GM19193 (cell line): ENCODE measurements around the gene FAM222B.

Source experiments
- POLR2A ChIP-seq: IDR thresholded peaks from 4 replicates; pipeline ENCODE4 v1.6.1; 2011; ENCODE audit not compliant: insufficient read depth, insufficient read length; ENCODE audit errors: extremely low read depth

FAM222B gene

DNA sequence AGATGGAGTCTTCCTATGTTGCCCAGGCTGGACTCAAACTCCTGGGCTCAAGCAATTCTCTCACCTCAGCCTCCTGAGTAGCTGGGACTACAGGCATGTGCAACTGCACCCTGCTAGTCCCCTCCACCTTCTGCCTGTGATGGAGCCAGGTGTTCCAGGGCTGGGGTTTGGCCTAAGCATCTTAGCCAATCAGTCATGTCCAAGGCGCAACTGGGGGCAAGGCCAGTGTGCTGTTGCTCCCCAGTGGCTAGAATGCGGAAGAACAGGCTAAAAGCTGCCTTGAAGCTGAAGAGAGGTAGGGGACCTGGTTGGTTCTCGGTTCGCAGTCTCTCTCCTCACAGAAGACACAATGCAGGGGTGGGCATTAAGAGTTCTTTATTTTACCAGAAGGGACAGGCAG, 36.4 kb upstream of the FAM222B start:
- no peak for TF ChIP-seq POLR2A

DNA sequence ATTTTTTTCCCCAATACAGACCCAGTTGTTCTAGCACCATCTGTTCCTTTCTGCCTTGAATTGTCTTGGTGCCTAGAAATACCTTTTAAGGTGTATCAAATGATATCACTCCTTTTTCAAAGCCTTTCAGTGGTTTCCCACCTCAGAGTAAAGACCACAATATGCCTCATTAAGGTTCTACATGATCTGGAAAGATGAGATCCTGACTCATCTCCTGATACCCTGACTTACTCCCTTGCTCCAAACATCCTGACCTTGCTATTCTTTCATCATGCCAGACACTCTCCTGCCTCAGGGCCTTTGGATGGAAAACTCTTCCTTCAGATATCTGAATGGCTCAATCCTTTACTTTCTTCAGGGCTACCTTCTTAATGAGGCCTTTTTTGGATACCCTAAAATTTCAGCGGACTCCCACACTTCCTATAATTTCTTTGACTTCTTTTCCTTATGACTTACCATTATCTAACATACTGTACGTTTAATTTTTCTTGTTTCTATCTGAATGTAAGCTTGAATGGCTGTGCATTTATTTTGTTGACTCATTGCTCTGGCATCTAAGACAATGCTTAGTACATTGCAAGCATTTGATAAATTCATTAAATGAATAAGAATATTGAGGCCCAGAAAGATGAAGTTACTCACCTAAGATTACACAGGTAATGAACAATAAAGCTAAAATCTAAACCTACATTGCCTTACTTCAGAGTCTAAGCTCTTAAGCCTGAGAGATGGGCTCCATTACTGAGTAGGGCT, 35.7 kb upstream of the FAM222B start:
- no peak for TF ChIP-seq POLR2A

DNA sequence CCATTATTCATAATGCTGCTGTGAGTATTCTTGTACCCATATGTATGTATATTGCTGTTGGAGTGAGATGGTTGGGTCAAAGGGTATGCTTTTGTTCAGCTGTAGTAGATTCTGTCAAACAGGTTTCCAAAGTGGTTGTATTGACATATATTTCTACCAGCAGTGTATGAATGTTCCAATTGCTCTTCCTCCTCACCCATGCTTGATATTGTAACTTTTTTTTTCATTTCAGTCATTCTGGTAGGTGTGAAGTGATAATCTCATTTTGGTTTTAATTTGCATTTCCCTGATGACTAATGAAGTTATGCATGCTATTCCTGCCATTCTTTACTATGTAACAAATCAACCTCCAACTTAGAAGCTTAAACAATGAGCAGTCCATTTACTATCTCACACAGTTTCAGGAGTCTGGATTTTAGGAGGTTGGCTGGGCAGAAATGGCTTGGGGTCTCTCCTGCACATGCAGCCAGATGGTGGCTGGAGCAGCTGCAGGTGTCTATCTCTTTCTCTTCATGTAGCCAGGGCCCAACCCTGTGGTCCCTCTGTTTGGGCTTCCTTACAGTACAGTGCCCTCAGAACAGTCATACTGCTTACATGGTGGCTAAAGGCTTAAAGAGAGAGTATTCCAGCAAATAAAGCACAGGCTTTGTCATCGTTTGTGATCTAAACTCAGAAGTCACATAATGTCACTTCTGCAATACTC, 33.4 kb upstream of the FAM222B start:
- no peak for TF ChIP-seq POLR2A

DNA sequence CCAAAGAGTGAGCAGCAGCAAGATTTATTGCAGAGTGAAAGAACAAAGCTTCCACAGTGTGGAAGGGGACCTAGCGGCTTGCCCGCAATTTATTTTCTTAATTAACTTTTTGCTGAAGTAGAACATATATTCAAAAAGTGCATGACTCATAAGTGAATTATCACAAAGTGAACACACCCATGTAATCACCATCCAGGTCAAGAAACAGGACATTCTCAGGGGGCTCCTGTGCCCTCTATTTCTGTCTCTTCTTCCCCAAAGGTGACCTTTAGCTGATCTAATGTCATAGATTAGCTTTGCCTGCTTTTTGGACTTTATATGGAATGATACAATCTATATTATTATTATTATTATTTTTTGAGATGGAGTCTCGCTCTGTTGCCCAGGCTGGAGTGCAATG, 32.2 kb upstream of the FAM222B start:
- TF ChIP-seq POLR2A = no peak

DNA sequence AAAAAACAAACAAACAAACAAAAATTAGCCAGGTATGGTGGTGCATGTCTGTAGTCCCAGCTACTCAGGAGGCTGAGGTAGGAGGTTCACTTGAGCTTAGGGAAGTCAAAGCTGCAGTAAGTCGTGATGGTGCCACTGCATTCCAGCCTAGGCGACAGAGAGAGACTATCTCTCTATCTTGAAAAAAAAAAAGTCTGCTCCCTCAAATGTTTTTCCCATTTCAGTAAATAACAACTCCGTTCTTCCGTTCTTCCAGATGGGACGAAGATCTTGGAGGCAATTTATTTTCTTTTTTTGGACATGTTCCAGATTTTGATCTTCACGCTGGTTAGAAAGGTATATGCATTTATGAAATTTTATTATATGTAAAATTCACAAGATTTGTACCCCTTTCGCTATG, 31.2 kb upstream of the FAM222B start:
- no peak for TF ChIP-seq POLR2A

DNA sequence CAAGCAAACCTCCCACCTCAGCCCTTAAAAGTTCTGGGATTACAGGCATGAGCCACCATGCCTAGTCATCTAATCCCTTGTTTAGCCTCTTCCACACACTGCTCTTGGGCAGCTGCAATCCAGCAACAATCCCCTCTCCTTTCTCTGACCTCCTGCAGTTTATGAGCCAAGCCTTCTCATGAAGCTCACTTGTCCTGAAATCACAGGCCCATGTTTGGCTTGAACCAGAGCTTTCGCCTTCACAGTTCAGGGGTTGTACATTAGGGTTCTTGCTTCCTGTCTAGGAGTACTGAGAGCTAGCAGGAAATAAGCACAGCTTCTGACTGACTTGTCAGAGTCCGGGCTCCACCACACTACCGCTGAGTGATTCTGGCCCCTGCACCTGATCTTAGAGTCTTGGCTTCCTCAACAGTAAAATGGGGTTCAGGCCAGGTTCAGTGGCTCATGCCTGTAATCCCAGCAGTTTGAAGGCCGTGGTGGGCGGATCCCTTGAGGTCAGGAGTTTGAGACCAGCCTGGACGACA, 28.5 kb upstream of the FAM222B start:
- no peak for TF ChIP-seq POLR2A

DNA sequence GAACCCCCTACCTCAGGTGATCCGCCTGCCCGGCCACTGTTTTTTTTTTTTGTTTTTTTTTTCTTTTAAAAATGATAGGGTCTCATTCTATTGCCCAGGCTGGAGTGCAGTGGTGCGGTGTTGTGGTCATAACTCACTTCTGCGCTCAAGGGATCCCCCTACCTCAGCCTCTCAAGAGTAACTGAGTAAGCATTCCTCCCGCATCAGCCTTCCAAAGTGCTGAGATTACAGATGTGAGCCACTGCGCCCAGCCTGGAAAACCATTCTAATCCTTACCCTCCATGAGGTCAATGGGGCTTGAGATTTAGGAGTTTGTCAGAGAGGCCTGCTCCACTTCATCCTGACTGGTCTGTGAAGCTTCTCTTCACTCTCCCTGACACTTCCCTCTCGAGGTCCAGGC, 24.7 kb upstream of the FAM222B start:
- TF ChIP-seq POLR2A = no peak

DNA sequence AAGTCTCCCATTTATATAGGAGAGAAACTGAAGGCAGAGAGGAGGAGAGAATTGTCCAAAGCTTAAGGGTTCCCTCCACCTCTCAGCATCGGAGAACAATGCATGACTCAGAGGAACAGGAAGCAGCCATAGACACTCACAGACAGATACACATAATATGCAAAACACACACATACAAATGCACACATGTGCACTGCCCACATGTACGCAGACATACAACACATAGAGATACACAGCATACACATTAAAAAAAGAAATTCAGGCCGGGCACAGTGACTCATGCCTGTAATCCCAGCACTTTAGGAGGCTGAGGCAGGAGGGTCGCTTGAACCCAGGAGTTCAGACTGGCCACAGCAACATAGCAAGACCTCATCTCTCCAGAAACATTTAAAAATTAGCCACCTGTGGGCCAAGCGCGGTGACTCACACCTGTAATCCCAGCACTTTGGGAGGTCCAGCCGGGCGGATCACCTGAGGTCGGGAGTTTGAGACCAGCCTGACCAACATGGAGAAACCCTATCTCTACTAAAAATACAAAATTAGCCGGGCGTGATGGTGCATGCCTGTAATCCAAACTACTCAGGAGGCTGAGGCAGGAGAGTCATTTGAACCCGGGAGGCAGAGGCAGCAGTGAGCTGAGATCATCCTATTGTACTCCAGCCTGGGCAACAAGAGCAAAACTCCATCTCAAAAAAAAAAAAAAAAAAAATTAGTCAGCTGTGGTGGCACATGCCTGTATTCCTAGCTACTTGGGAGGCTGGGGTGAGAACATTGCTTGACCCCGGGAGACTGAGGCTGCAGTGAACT, 23.6 kb upstream of the FAM222B start:
- TF ChIP-seq POLR2A = no peak

DNA sequence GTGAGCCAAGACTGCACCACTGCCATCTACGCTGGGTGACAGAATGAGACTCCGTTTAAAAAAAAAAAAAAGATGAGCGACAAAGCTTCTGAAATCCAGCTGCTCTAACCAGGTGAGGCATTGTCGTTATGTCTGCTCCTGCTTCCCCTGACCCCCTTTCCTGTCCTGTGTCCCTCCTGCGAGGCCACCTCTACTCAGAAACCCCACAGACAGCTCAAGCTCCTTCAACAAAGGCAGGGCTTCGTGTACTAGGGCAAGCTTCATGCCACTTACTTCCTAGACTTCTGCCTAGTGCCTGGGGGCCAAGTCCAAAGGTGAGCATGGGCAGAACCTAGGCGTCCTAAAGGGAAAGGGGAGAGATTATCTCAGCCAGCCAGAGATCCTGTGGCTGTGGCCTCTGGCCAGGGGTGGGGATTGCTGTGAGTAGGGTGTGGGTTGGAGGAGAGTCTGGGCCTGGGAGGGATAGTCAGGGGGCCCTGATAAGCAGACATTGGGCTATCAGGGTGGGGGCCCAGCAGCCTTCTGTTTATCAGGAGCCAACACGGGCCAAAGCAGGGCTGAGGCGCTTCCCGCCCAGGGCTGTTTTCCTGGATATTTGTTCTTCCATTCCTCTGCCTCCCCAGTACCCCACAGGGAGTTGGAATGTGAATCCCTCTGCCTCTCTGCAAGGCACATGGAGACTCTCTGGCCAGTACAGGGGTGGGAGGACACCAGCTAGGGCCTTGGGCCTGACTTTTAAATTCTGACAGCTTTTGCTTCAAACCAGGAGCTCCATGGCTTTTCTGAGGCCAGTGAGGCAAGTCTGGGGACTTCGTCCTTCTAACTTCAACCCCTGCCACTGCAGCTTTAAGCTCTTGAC, 22.6 kb upstream of the FAM222B start:
- no peak for TF ChIP-seq POLR2A

DNA sequence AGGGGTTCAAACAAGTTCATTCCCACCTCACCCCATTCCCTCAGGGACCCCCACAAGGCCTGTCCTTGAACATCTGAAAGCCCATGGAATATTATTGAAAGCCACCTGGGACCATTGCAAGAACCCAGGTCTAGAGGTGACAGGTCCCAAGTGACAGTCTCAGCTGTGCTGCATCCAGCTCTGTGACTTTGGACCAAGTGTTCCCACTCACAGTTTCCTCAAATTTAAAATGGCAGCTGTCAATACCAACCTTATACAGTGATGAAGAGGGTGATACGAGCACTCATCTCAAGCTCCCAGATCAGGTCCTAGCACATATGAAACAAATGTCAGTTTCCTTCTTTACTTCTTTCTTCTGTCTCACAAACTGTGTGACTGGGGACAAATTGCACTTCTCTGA, 21.4 kb upstream of the FAM222B start:
- no peak for TF ChIP-seq POLR2A

DNA sequence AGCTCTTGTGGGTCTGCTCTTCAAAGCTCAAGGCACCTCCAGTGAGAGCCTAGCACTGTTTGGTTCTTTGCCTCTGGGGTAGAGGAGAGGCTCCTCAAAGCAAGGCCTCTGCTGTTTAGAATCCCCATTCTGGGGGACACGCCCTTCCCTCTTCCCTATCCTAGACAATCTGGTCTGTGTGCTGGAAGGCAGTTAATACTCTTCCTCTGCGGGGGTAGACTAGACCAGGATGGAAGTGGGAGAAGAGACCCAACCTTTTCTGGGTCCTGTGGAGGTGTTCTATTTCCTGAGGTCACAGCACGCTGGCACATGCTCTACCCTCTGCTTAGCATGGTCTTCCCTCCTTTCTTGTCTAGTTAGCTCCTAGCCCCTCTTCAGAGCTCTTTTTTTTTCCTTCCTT, 20.0 kb upstream of the FAM222B start:
- TF ChIP-seq POLR2A = no peak

DNA sequence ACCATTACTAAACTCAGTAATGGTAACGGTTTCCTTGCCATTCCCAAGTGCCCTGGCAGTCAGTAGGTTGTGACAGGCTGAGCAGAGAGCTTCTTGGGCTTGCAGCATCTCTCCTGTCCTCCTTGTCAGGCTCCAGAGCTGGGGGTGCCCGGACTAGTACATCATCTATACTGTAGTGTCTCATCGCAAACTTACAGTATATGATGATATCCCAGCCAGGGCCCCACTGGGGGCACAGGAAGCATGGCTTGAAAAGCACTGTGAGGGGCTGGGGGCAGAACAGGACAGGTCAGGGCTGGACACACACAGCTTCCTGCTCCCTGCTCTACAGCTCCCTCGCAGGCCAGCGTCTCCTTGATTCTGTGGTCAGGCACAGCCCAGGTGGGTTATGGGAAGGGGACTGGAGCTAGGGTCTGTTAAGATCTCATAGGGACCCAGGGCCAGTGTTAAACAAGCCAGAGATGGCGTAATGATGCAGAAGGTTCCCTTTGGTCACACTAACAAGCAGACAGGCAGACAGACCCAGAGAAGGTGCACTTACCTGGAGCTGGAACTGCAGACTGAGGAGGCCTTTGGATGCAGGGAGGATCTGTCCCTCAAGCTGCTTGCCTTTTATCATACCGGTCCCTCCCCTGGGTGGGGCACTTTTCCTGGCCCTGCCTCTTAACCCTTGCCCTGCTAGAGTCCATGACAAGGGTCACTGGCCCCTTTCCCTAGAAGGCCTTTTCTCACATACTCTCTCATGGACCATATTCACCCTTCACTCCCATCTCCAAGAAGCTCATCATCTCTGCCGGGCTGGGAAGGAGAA, 19.0 kb upstream of the FAM222B start:
- no peak for TF ChIP-seq POLR2A

DNA sequence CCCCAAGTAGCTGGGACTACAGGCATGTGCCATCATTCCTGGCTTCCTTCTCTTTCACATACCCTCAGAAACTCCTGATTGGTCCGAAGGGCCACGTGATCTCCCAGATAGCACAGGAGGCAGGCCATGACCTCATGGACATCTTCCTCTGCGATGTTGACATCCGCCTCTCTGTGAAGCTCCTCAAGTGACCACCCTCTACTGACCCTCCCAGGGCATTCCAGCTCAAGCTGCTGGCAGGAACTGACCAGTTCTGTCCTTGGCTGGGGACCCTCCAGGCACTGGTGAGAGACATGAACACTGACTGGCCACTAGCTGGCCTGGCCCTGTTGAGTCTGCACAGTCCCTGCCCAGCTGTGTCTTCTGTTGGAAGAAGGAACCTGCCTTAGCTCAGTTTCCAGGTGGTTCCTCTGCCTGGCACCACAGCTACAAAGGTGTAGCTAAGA, 17.8 kb upstream of the FAM222B start:
- no peak for TF ChIP-seq POLR2A
